NB4 (cell line): ENCODE results near the gene CAMTA1.

Experiments used
- CTCF ChIP-seq: IDR thresholded peaks from one replicate; pipeline ENCODE4 v1.5.1; 2012; ENCODE audit warnings: low read depth, low read length
- MAX ChIP-seq: IDR thresholded peaks from 2 replicates; pipeline ENCODE4 v1.6.1; 2011; ENCODE audit warnings: low read depth, low read length
- POLR2A ChIP-seq: IDR thresholded peaks from 2 replicates; pipeline ENCODE4 v1.6.1; 2011; ENCODE audit warnings: mild to moderate bottlenecking; ENCODE audit not compliant: insufficient read length; ENCODE audit errors: extremely low read depth

- TF ChIP-seq MAX: no peak
- TF ChIP-seq POLR2A: no peak
- no peak for TF ChIP-seq CTCF
Measured at GRCh38 chr1:7572654-7573152, 787.4 kb downstream of the CAMTA1 start.
